Adrenal gland (tissue), 12 donors: ENCODE measurements around the gene ZNF786. TPM values are rescaled to one million over a fixed set of nuclear protein-coding genes. Genes with fewer than 3 reads are reported as not detected.
"Not testable (repeated sequence)": the region's sequence is repeated elsewhere in the genome, so short reads cannot be mapped to it uniquely, and the experiment has no call there.

Experiments used
- DNase-seq, 7 donors: peaks; one replicate each; pipeline ENCODE4 v3.0.0-alpha.2; 2019 to 2020
- H3K27ac ChIP-seq, 5 donors: fragments of 200-600 bp; sonication (generic) in 4 of 5; 1 replicate in 3 of 5; 2 replicates in 2 of 5; pipeline versions ENCODE4 v1.5.1 to v1.8.0; 2016 to 2020; ENCODE audit warnings: mild to moderate bottlenecking in 1 of 5
- H3K27me3 ChIP-seq: fragments of 200-600 bp; 2 replicates; pipeline ENCODE4 v1.8.0; 2021
- H3K36me3 ChIP-seq, 2 donors: fragments of 200-600 bp; replicated peaks in 1 of 2; 1 replicate in 1 of 2; 2 replicates in 1 of 2; pipeline versions ENCODE4 v1.5.1 to v1.8.0; 2018 to 2022
- H3K4me1 ChIP-seq, 2 donors: fragments of 200-600 bp; replicated peaks in 1 of 2; 1 replicate in 1 of 2; 2 replicates in 1 of 2; pipeline versions ENCODE4 v1.5.1 to v1.8.0; 2018 to 2021
- H3K4me3 ChIP-seq, 4 donors: fragments of 200-600 bp; sonication (generic) in 3 of 4; one replicate each; pipeline ENCODE4 v1.5.1; 2016 to 2018
- H3K9me3 ChIP-seq, 3 donors: fragments of 200-600 bp; sonication (generic) in 1 of 3; replicated peaks in 1 of 3; 1 replicate in 2 of 3; 2 replicates in 1 of 3; pipeline versions ENCODE4 v1.5.1 to v1.8.0; 2016 to 2021
- POLR2A ChIP-seq, 2 donors: fragments of 450-650 bp; IDR thresholded peaks; one replicate each; pipeline ENCODE4 v1.6.1; 2017; ENCODE audit warnings: antibody characterized with exemption in 2 of 2, mild to moderate bottlenecking in 2 of 2, moderate library complexity in 1 of 2
- WGBS, 4 donors: extraction: QIAGEN DNeasy Blood & Tissue Kit in 2 of 4; methylation state at CpG; one replicate each; pipeline versions ENCODE4 v1.1.5 to v1.1.7; 2013 to 2017; 5-methylcytosine and 5-hydroxymethylcytosine counted together
- intact Hi-C, 2 donors: fragments of 100-400 bp; cut with DNase I; formaldehyde crosslinking; loops; one replicate each; pipeline versions ENCODE4 v1.14.1 to v1.15.0; 2022 to 2023
- polyA plus RNA-seq, 3 donors: library from polyadenylated mRNA; stranded (reverse); fragments of 200-250 nt in 2 of 3; fragments of 350-450 nt in 1 of 3; fragmentation: Illumina TruSeq in 1 of 3; extraction: RNeasy Lipid Tissue Mini Kit (QIAGEN cat#74804) in 1 of 3; gene quantifications; one replicate each; pipeline ENCODE4 v1.2.3, GENCODE V29; 2013 to 2014
- total RNA-seq, 9 donors: library from RNA; depleted of rRNA in 4 of 9; stranded (reverse); fragments of >200 nt in 4 of 9; fragments of 120-200 nt in 1 of 9; fragmentation: NEBNext Ultra II Directional in 1 of 9; extraction: Animal tissue kit (Norgen Biotek cat#: 25700) in 1 of 9; gene quantifications; one replicate each; pipeline versions ENCODE4 v1.1.0 to v1.2.4, GENCODE V29; 2013 to 2023
- TF ChIP-seq, protein P1 (sequence below), 6 experiments: fragments of 450-650 bp in 4 of 6; fragments of 200-600 bp in 2 of 6; sonication (generic) in 1 of 6; IDR thresholded peaks; 1 replicate in 5 of 6; 2 replicates in 1 of 6; pipeline versions ENCODE4 v1.5.1 to v1.8.0; 2016 to 2021; ENCODE audit warnings: antibody characterized with exemption in 6 of 6, mild to moderate bottlenecking in 2 of 6, moderate library complexity in 1 of 6
- donor health status: healthy with polysubstance abuse.
- donor health status: Bipolar disorder and iron deficiency.
- donor health status: DM: yes; HTN: yes; CAD: no.
- donor health status: DM: no; HTN: no; CAD: no.
- donor health status: DM: no; HTN: no; CAD: no.
- donor health status: DM: yes; HTN: yes; CAD: no.

Gene ZNF786
- total and polyA plus RNA-seq, 12 donors: 2.6 to 13.0 (median 4.8) TPM

GRCh38 chr7:149043936-149044335, 46.6 kb downstream of the ZNF786 start:
- WGBS, 4 donors: 80 to 90% (median 85%) methylated on average over 8 of the region's 8 CpGs
- intact Hi-C loops: no loop called here

GRCh38 chr7:149041350-149041749, 49.2 kb downstream of the ZNF786 start:
- H3K4me1 ChIP-seq: no peaks in the 10 kb centered on the region
- H3K27ac ChIP-seq: no peak overlapping the region
- no peaks in the 10 kb centered on the region for H3K9me3 ChIP-seq
- no peak overlapping the region for H3K4me3 ChIP-seq
- 65 to 80% (median 77%) methylated on average over 5 of the region's 5 CpGs for WGBS, 4 donors
- H3K36me3 ChIP-seq: no peaks in the 10 kb centered on the region
- no peaks in the 10 kb centered on the region for H3K27me3 ChIP-seq
- intact Hi-C loops: no loop called here
- DNase-seq: no peak
- TF ChIP-seq, protein P1, sequence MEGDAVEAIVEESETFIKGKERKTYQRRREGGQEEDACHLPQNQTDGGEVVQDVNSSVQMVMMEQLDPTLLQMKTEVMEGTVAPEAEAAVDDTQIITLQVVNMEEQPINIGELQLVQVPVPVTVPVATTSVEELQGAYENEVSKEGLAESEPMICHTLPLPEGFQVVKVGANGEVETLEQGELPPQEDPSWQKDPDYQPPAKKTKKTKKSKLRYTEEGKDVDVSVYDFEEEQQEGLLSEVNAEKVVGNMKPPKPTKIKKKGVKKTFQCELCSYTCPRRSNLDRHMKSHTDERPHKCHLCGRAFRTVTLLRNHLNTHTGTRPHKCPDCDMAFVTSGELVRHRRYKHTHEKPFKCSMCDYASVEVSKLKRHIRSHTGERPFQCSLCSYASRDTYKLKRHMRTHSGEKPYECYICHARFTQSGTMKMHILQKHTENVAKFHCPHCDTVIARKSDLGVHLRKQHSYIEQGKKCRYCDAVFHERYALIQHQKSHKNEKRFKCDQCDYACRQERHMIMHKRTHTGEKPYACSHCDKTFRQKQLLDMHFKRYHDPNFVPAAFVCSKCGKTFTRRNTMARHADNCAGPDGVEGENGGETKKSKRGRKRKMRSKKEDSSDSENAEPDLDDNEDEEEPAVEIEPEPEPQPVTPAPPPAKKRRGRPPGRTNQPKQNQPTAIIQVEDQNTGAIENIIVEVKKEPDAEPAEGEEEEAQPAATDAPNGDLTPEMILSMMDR (IDR thresholded peaks at IDR 0.05): no peak
- no peak for TF ChIP-seq POLR2A (IDR thresholded peaks at IDR 0.05)

More at GRCh38 chr7:149043936-149044335, 46.6 kb downstream of the ZNF786 start:
- Histone ChIP-seq H3K36me3 (no peaks in the 10 kb centered on the region), H3K4me1 (no peaks in the 10 kb centered on the region), H3K27me3 (no peaks in the 10 kb centered on the region), H3K9me3 (no peaks in the 10 kb centered on the region), H3K4me3 (no peak overlapping the region), H3K27ac (no peak overlapping the region)
- DNase-seq: no peak
- TF ChIP-seq POLR2A (IDR thresholded peaks at IDR 0.05): no peak
- TF ChIP-seq, protein P1 (IDR thresholded peaks at IDR 0.05): no peak

GRCh38 chr7:149038641-149039040, 51.9 kb downstream of the ZNF786 start:
- H3K4me3 ChIP-seq, H3K9me3 ChIP-seq, H3K27ac ChIP-seq, DNase-seq, intact Hi-C loops, H3K4me1 ChIP-seq, H3K36me3 ChIP-seq, H3K27me3 ChIP-seq: not testable (repeated sequence)
- 92 to 95% (median 93%) methylated on average over 7 to 30 of the region's 32 CpGs for WGBS, 4 donors

- intact Hi-C loops: no loop called here
- Histone ChIP-seq H3K9me3 (no peaks in the 10 kb centered on the region), H3K36me3 (no peaks in the 10 kb centered on the region), H3K27ac (no peak overlapping the region), H3K4me3 (no peak overlapping the region), H3K27me3 (no peaks in the 10 kb centered on the region), H3K4me1 (no peaks in the 10 kb centered on the region)
- 88 to 100% (median 94%) methylated on average over 1 of the region's 1 CpG for WGBS, 4 donors
- TF ChIP-seq POLR2A (IDR thresholded peaks at IDR 0.05): no peak
- TF ChIP-seq, protein P1 (IDR thresholded peaks at IDR 0.05): no peak
- no peak for DNase-seq
Measured at GRCh38 chr7:149036676-149037075, 53.8 kb downstream of the ZNF786 start.

DNA sequence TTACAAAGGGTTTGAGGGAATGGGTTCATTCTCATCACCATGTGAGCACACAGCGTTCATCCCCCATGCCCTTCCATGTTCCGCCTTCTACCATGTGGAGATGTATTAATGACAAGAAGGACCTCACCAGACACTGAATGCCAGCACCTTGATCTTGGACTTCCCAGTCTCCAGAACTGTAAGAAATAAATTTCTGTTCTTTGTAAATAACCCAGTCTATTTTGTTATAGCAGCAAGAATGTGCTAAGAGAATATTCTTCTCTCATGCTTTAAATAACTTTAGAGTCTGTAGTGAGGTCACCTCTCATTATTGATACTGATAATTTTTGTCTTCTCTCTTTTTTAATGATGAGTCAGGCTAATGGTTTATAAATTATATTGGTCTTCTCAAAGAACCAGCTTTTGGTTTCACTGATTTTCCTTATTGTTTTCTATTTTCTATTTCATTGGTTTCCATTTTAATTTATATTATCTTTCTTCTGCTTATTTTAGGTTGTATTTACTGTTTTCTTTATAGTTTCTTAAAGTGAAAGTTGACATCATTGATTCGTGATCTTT, 59.1 kb downstream of the ZNF786 start:
- Histone ChIP-seq H3K4me3 (no peak overlapping the region), H3K36me3 (no peaks in the 10 kb centered on the region), H3K27ac (no peak overlapping the region), H3K9me3 (no peaks in the 10 kb centered on the region), H3K4me1 (peaks cover 4 to 15% of the 10 kb centered on the region in 2 donors), H3K27me3 (no peaks in the 10 kb centered on the region)
- DNase-seq: no peak
- 87 to 92% (median 88%) methylated on average over 3 of the region's 3 CpGs for WGBS, 4 donors
- TF ChIP-seq POLR2A (IDR thresholded peaks at IDR 0.05): no peak
- TF ChIP-seq, protein P1 (IDR thresholded peaks at IDR 0.05): no peak
- intact Hi-C loops: no loop called here

DNA sequence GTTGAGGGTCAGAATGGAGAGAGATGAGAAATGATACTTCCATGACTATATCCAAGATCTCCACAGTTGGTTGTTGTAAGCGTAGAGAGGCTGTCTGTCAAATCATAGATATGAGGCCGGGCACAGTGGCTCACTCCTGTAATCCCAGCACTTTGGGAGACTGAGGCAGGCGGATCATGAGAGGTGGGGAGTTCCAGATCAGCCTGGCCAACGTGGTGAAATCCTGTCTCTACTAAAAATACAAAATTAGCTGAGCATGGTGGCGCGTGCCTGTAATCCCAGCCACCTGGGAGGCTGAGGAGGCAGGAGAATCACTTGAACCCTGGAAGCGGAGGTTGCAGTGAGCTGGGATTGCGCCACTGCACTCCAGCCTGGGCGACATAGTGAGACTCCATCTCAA, 60.1 kb downstream of the ZNF786 start:
- H3K4me3 ChIP-seq, H3K36me3 ChIP-seq, H3K27ac ChIP-seq, DNase-seq, intact Hi-C loops, H3K9me3 ChIP-seq, H3K27me3 ChIP-seq: not testable (repeated sequence)
- 93 to 95% (median 94%) methylated on average over 9 of the region's 9 CpGs for WGBS, 4 donors
- H3K4me1 ChIP-seq: peaks cover 4 to 15% of the 10 kb centered on the region in 2 donors
